ENCODE results near the gene SPEM2.
A peak's percentile ranks its signal among the peaks of the same experiment; 100 is the strongest.

Gene SPEM2

GRCh38 chr17:7398612-7399011, 26.8 kb upstream of the SPEM2 start:
- H3K4me2 ChIP-seq (ENCODE audit: low read depth, low read length, poor library complexity, severe bottlenecking): no peak overlapping the region
- H3K4me3 ChIP-seq (ENCODE audit: insufficient read depth, low read length, poor library complexity, severe bottlenecking): no peak overlapping the region
- no peaks in the 10 kb centered on the region for H4K20me1 ChIP-seq (ENCODE audit: low read depth, low read length)
- no peak overlapping the region for H2AFZ ChIP-seq (ENCODE audit: low read depth, low read length, severe bottlenecking)
- H3K27me3 ChIP-seq (ENCODE audit: low read length): no peaks in the 10 kb centered on the region
- H3K9me2 ChIP-seq (replicated peaks; ENCODE audit: insufficient read depth, low read length): no peaks in the 10 kb centered on the region
- no peaks in the 10 kb centered on the region for H3K36me3 ChIP-seq (ENCODE audit: low read length)
- no peaks in the 10 kb centered on the region for H3F3A ChIP-seq (ENCODE audit: insufficient read depth)
- H3K79me2 ChIP-seq (ENCODE audit: insufficient read depth, low read length): no peaks in the 10 kb centered on the region
- no peaks in the 10 kb centered on the region for H3K9me3 ChIP-seq (ENCODE audit: insufficient read depth, low read length)
- H3K27ac ChIP-seq (ENCODE audit: low read depth, low read length): no peak overlapping the region
- H3K9ac ChIP-seq (ENCODE audit: low read length): no peak overlapping the region
- TF ChIP-seq, protein P1, sequence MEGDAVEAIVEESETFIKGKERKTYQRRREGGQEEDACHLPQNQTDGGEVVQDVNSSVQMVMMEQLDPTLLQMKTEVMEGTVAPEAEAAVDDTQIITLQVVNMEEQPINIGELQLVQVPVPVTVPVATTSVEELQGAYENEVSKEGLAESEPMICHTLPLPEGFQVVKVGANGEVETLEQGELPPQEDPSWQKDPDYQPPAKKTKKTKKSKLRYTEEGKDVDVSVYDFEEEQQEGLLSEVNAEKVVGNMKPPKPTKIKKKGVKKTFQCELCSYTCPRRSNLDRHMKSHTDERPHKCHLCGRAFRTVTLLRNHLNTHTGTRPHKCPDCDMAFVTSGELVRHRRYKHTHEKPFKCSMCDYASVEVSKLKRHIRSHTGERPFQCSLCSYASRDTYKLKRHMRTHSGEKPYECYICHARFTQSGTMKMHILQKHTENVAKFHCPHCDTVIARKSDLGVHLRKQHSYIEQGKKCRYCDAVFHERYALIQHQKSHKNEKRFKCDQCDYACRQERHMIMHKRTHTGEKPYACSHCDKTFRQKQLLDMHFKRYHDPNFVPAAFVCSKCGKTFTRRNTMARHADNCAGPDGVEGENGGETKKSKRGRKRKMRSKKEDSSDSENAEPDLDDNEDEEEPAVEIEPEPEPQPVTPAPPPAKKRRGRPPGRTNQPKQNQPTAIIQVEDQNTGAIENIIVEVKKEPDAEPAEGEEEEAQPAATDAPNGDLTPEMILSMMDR (IDR thresholded peaks at IDR 0.05; ENCODE audit: insufficient read depth, low read length, poor library complexity, severe bottlenecking): no peak
- no peak for TF ChIP-seq EZH2phosphoT487 (conservative IDR thresholded peaks at IDR 0.05; ENCODE audit: low read length)

- no peaks in the 10 kb centered on the region for H3K9me3 ChIP-seq (ENCODE audit: insufficient read depth, low read length)
- peak overlapping the region; percentile 80 for H2AFZ ChIP-seq (ENCODE audit: low read depth, low read length, severe bottlenecking)
- H3K27me3 ChIP-seq (ENCODE audit: low read length): no peaks in the 10 kb centered on the region
- H4K20me1 ChIP-seq (ENCODE audit: low read depth, low read length): no peaks in the 10 kb centered on the region
- H3K36me3 ChIP-seq (ENCODE audit: low read length): no peaks in the 10 kb centered on the region
- H3F3A ChIP-seq (ENCODE audit: insufficient read depth): no peaks in the 10 kb centered on the region
- TF ChIP-seq, protein P1 (IDR thresholded peaks at IDR 0.05; ENCODE audit: insufficient read depth, low read length, poor library complexity, severe bottlenecking): no peak
- TF ChIP-seq EZH2phosphoT487 (conservative IDR thresholded peaks at IDR 0.05; ENCODE audit: low read length): no peak
- peak overlapping the region; percentile 86 for H3K4me2 ChIP-seq (ENCODE audit: low read depth, low read length, poor library complexity, severe bottlenecking)
- H3K9ac ChIP-seq (ENCODE audit: low read length): peak overlapping the region; percentile 86
- H3K9me2 ChIP-seq (replicated peaks; ENCODE audit: insufficient read depth, low read length): no peaks in the 10 kb centered on the region
- peak overlapping the region; percentile 94 for H3K4me3 ChIP-seq (ENCODE audit: insufficient read depth, low read length, poor library complexity, severe bottlenecking)
- peak overlapping the region; percentile 54 for H3K27ac ChIP-seq (ENCODE audit: low read depth, low read length)
- H3K79me2 ChIP-seq (ENCODE audit: insufficient read depth, low read length): no peaks in the 10 kb centered on the region
Measured at GRCh38 chr17:7403043-7403726, 22.2 kb upstream of the SPEM2 start.

GRCh38 chr17:7403727-7403976, 21.8 kb upstream of the SPEM2 start:
- H3K36me3 ChIP-seq (ENCODE audit: low read length): no peaks in the 10 kb centered on the region

More at GRCh38 chr17:7403727-7403976, 21.8 kb upstream of the SPEM2 start:
- Histone ChIP-seq H3K9ac (ENCODE audit: low read length) (peak overlapping the region; percentile 86), H4K20me1 (ENCODE audit: low read depth, low read length) (no peaks in the 10 kb centered on the region), H2AFZ (ENCODE audit: low read depth, low read length, severe bottlenecking) (peak overlapping the region; percentile 80), H3K4me2 (ENCODE audit: low read depth, low read length, poor library complexity, severe bottlenecking) (peak overlapping the region; percentile 86), H3K9me2 (replicated peaks; ENCODE audit: insufficient read depth, low read length) (no peaks in the 10 kb centered on the region), H3K4me3 (ENCODE audit: insufficient read depth, low read length, poor library complexity, severe bottlenecking) (peak overlapping the region; percentile 94), H3K27ac (ENCODE audit: low read depth, low read length) (peak overlapping the region; percentile 54), H3K9me3 (ENCODE audit: insufficient read depth, low read length) (no peaks in the 10 kb centered on the region), H3F3A (ENCODE audit: insufficient read depth) (no peaks in the 10 kb centered on the region), H3K27me3 (ENCODE audit: low read length) (no peaks in the 10 kb centered on the region), H3K79me2 (ENCODE audit: insufficient read depth, low read length) (no peaks in the 10 kb centered on the region)
- TF ChIP-seq EZH2phosphoT487 (conservative IDR thresholded peaks at IDR 0.05; ENCODE audit: low read length): no peak
- TF ChIP-seq, protein P1 (IDR thresholded peaks at IDR 0.05; ENCODE audit: insufficient read depth, low read length, poor library complexity, severe bottlenecking): no peak

Data from SU-DHL-6 (cell line).